ENCODE data around the gene LENEP. TPM values are rescaled to one million over a fixed set of nuclear protein-coding genes. Genes with fewer than 3 reads are reported as not detected.
A peak's percentile ranks its signal among the peaks of the same experiment; 100 is the strongest.
"Not testable (repeated sequence)": the region's sequence is repeated elsewhere in the genome, so short reads cannot be mapped to it uniquely, and the experiment has no call there.

The LENEP gene
- total RNA-seq, 2 experiments from 2014 or later: 0.78 to 2.3 TPM

DNA sequence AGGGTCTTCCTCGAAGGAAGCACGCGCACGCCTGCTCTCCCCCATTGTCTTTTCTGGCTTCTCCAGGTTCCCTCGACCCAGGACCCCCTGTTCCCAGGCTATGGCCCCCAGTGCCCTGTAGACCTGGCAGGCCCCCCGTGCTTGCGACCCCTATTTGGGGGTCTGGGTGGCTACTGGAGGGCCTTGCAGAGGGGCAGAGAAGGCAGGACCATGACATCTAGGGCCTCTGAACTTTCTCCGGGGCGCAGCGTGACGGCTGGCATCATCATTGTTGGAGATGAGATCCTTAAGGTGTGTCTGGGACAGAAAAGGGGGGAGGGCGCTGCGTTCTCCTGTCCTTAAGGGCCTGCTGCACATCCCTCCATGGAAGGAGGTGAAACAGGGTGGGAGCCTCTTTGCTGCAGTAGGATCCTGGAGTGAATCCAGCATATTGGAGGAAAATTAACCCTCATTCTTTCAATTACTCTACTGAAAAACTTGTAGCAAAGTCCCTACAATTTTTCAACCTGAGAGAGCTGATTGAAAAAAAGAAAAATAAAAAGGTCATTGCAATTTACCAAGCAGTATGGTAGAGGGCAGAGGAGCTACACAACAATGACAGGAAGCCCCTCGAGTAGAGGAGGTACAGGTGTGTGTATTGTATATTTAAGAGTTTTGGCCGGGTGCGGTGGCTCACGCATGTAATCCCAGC is 9.5 kb upstream of the LENEP start:
- POLR2A ChIA-PET: interaction anchor here (0.6 to 3.2 kb wide), 12 partner anchors 10 to 138 kb away, joined by 3 to 16 read pairs (median 4); partner anchors contain the start of gene PYGO2
- peaks cover 18% of the 10 kb centered on the region for H3K4me1 ChIP-seq (ENCODE audit: insufficient read depth, low read length, poor library complexity, severe bottlenecking)
- peak; percentile 66 for DNase-seq (ENCODE audit: low spot score)
- TF ChIP-seq, protein P1, sequence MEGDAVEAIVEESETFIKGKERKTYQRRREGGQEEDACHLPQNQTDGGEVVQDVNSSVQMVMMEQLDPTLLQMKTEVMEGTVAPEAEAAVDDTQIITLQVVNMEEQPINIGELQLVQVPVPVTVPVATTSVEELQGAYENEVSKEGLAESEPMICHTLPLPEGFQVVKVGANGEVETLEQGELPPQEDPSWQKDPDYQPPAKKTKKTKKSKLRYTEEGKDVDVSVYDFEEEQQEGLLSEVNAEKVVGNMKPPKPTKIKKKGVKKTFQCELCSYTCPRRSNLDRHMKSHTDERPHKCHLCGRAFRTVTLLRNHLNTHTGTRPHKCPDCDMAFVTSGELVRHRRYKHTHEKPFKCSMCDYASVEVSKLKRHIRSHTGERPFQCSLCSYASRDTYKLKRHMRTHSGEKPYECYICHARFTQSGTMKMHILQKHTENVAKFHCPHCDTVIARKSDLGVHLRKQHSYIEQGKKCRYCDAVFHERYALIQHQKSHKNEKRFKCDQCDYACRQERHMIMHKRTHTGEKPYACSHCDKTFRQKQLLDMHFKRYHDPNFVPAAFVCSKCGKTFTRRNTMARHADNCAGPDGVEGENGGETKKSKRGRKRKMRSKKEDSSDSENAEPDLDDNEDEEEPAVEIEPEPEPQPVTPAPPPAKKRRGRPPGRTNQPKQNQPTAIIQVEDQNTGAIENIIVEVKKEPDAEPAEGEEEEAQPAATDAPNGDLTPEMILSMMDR (conservative IDR thresholded peaks at IDR 0.05; ENCODE audit: low read length): peak; percentile 66
- no peak for TF ChIP-seq EZH2phosphoT487 (IDR thresholded peaks at IDR 0.05; ENCODE audit: borderline replicate concordance, low read depth, low read length)
- H3K9me3 ChIP-seq (ENCODE audit: low read length): no peaks in the 10 kb centered on the region
- no TSS peak for BruUV-seq (replicated peaks)
- peak overlapping the region; percentile 77 for H3K4me3 ChIP-seq (ENCODE audit: low read depth, low read length, poor library complexity, severe bottlenecking)
- peak overlapping the region; percentile 65 for H3K27ac ChIP-seq (ENCODE audit: low read depth, low read length, poor library complexity, severe bottlenecking)
- no peaks in the 10 kb centered on the region for H4K20me1 ChIP-seq (ENCODE audit: insufficient read depth, low read length)
- H3K9me2 ChIP-seq (ENCODE audit: insufficient read depth, low read length): no peaks in the 10 kb centered on the region
- no peak overlapping the region; the same call in 1 of the 2 replicates for H2AFZ ChIP-seq (ENCODE audit: low read length)
- H3K36me3 ChIP-seq (ENCODE audit: insufficient read depth, low read length): peaks cover 64% of the 10 kb centered on the region
- peak overlapping the region; percentile 90 for H3K4me2 ChIP-seq (ENCODE audit: low read length)
- H3K79me2 ChIP-seq (ENCODE audit: insufficient read depth, low read depth, low read length): peaks cover 50% of the 10 kb centered on the region
- intact Hi-C loops (cut with micrococcal nuclease; ENCODE audit: unreplicated experiment): loop anchor here (1.0 to 5.0 kb wide), 4 partner anchors 9 to 78 kb away; partner anchors contain the start of gene EFNA4
- CTCF ChIA-PET (ENCODE audit: unreplicated experiment): interaction anchor here (0.6 to 1.3 kb wide), 4 partner anchors 28 to 78 kb away, joined by 3 to 4 read pairs (median 3); partner anchors contain the start of gene PBXIP1

DNA sequence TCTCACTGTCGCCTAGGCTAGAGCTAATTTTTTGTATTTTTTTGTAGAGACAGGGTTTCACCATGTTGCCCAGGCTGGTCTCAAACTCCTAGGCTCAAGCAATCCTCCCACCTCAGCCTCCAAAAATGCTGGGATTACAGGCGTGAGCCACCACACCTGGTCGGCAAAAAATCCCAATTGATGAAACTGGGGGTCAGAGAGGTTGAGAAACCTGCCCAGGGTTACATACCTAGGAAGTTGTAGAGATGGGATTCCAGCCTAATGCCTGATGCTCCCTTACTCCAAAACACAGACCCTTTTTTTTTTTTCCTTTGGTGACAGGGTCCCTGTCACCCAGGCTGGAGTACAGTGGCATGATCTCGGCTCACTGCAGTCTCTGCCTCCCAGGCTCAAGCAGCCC is 6.7 kb upstream of the LENEP start:
- H3K9me3 ChIP-seq (ENCODE audit: low read length); CTCF ChIA-PET (ENCODE audit: unreplicated experiment); DNase-seq (ENCODE audit: low spot score); H2AFZ ChIP-seq (ENCODE audit: low read length); H4K20me1 ChIP-seq (ENCODE audit: insufficient read depth, low read length); intact Hi-C loops (cut with micrococcal nuclease; ENCODE audit: unreplicated experiment); H3K4me3 ChIP-seq (ENCODE audit: low read depth, low read length, poor library complexity, severe bottlenecking); H3K27ac ChIP-seq (ENCODE audit: low read depth, low read length, poor library complexity, severe bottlenecking); H3K9me2 ChIP-seq (ENCODE audit: insufficient read depth, low read length); BruUV-seq (replicated peaks); POLR2A ChIA-PET; H3K4me2 ChIP-seq (ENCODE audit: low read length): not testable (repeated sequence)
- Histone ChIP-seq H3K4me1 (ENCODE audit: insufficient read depth, low read length, poor library complexity, severe bottlenecking) (peaks cover 18% of the 10 kb centered on the region), H3K36me3 (ENCODE audit: insufficient read depth, low read length) (peaks cover 54% of the 10 kb centered on the region), H3K79me2 (ENCODE audit: insufficient read depth, low read depth, low read length) (peaks cover 44% of the 10 kb centered on the region)

DNA sequence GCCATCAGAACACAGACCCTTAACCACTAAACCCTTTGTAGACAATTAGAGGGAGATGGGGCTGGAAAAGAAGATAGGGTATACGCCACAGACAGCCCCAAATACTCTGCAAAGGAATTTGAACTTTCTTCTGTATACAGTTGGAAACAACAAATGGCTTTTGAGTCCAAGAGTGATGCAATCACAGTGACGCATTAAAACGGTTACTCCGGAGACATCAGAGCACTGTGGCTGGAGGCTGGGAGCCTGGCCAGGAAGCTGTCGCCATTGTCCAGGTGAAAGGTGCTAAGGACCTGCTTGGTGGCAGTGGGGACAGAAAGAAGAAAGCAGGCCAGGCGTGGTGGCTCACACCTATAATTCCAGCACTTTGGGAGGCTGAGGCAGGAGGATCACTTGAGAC is 6.1 kb upstream of the LENEP start:
- H3K79me2 ChIP-seq (ENCODE audit: insufficient read depth, low read depth, low read length): peaks cover 44% of the 10 kb centered on the region
- POLR2A ChIA-PET: no interaction called here
- H4K20me1 ChIP-seq (ENCODE audit: insufficient read depth, low read length): no peaks in the 10 kb centered on the region
- no peak overlapping the region for H3K27ac ChIP-seq (ENCODE audit: low read depth, low read length, poor library complexity, severe bottlenecking)
- no peak overlapping the region for H3K4me2 ChIP-seq (ENCODE audit: low read length)
- H3K4me3 ChIP-seq (ENCODE audit: low read depth, low read length, poor library complexity, severe bottlenecking): no peak overlapping the region
- CTCF ChIA-PET (ENCODE audit: unreplicated experiment): no interaction called here
- peaks cover 51% of the 10 kb centered on the region for H3K36me3 ChIP-seq (ENCODE audit: insufficient read depth, low read length)
- DNase-seq (ENCODE audit: low spot score): no peak
- no TSS peak for BruUV-seq (replicated peaks)
- H2AFZ ChIP-seq (ENCODE audit: low read length): no peak overlapping the region
- H3K4me1 ChIP-seq (ENCODE audit: insufficient read depth, low read length, poor library complexity, severe bottlenecking): peaks cover 15% of the 10 kb centered on the region
- TF ChIP-seq, protein P1 (conservative IDR thresholded peaks at IDR 0.05; ENCODE audit: low read length): no peak
- no peaks in the 10 kb centered on the region for H3K9me2 ChIP-seq (ENCODE audit: insufficient read depth, low read length)
- intact Hi-C loops (cut with micrococcal nuclease; ENCODE audit: unreplicated experiment): no loop called here
- H3K9me3 ChIP-seq (ENCODE audit: low read length): no peaks in the 10 kb centered on the region
